NAMALWA (cell line): ENCODE measurements around the gene C1orf74.

Experiments used
- DNase-seq: peaks from one replicate; pipeline ENCODE4 v3.0.0-alpha.2; 2015; ENCODE audit warnings: low spot score

The C1orf74 gene

DNA sequence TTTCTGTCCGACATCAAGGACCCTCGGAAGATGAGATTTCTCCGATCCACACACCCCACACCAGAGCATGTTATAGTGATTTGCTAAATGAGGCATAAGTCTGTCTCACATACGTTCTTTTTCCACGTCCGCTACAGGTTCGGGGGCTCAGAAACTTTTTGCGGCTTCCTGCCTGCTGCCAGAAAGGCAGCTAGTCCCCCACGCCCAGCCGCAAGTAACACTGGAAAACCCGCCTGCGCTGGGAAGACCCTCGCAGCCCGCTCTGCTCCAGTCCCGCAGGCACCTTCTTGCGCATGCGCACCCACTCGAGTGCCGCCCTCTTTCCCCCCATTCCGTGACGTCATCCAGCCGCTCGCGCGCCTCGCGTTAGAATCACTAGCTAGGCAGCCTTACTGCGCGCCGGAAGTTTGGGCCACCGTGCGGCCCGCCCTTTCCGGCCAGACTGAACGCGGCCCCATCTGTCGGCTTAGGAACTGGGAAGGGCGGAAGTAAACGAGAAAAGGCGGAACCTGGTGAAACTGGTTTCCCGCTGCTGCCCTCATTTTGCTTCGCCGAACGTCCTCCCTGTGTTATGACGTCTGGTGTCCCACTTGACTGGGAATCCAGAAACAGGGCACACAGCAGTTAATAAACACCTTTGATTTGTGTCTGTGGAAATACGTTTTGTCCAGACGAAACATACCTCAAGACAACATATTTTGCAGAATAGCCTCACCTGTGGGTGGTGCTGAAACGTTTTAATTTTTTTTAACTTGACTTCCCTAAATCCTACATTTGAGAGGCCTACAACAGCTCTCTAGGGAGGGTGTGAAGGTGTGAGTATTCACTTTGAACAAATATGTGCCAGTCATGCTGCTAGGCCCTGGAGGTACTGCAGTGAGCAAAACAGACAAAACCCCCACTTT is at the start of gene C1orf74:
Gene C1orf74 (minus strand): TSS at position 295 of the 905 bp plus-strand sequence. CDS start 925 bp downstream, outside the sequence.
- DNase-seq: peak; percentile 98

DNA sequence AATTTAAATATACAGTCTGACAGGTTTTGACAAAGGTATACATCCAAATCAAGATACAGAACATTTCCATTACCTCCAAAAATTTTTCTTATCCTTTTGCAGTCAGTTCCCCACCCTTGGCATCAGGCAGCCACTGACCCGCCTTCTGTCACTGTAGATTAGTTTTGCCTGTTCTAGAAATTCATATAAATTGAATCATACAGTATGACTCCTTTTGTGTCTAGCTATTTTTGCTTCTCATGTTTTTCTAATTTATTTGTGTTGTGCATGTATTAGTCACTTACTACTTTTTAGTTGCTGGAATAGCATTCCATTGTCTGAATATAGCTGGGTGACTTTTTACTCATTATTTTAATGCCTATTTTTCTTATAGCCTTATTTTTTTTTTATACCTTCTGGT is 47.3 kb upstream of the C1orf74 start:
- DNase-seq: no peak

DNA sequence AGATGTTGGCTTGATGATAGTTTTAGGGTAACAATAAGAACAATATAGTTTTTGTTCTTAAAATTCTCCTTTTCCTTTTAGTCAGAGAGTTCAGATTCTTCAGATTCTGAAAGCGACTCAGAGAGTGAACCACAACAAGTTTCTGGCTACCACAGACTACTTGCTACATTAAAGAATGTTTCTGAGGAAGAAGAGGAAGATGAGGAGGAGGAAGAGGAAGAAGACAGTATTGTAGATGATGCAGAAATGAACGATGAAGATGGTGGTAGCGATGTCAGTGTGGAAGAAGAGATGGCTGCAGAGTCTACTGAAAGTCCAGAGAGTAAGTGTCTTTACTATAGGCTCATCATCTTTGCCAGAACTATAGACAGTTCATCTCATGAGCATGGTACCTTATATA is 46.4 kb upstream of the C1orf74 start:
- no peak for DNase-seq

DNA sequence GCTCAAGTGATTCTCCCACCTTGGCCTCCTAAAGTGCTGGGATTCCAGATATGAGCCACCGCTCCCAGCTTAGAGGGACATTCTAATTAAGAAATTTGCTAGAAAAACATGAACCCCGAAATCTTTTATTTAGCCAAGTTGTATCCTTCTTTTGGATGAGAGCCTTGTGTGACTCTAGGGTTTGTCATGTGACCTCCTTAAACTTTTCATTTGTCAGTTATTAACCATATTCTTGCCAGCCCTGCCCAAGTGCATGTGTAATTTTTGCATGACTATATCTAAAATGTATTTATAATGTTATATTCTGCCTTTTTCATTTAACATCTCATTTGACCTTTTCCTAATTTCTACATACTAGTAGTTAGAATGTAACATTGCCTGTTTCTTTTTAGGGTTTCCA is 45.4 kb upstream of the C1orf74 start:
- no peak for DNase-seq

GRCh38 chr1:209827384-209828262 is 43.3 kb upstream of the C1orf74 start, which contains the start of gene UTP25:
TSS of gene UTP25 (plus strand) at chr1:209827972. CDS start at chr1:209828064, 92 bp downstream.
- DNase-seq: peak; percentile 97

DNA sequence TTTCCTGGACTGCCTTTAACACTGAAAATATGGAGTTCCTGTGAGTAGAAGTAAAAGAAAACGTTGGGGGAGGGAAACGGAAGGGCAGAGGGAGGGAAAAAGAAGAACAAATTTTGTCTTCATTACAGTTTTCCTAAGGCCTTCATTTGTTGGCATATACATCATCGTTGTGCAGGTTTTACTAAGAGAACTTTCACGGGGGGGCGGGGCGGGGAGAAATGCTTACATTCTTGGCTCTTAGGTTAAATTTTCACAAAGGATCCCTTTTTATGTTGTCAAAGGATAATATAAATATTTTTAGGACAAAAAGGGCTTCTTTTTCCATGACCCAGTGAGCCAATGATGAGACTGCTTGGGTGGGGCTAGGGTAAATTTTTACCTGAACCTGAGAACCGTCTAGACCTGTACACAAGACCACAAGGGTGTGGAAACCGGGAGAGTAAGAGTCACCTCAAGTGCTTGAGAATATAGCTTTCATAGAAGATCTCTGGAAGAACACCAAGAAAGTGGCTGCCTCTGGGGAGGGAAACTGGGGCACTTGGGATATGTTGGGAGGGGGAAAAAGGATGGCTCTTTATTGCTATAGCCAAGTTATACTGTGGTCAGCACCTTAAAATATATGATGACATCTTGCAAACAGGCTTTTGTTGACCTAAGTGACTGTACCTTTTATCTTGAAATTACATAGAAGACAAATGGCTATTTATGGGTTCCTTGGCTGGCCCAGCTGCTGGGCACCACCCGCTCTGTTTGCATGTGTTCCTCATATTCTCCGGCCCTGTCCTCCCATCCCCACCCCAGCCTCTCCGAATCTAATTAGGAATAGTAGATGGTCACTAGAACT is 41.5 kb upstream of the C1orf74 start:
- no peak for DNase-seq

GRCh38 chr1:209823143-209824041 is 39.0 kb upstream of the C1orf74 start:
- peak; percentile 79 for DNase-seq

DNA sequence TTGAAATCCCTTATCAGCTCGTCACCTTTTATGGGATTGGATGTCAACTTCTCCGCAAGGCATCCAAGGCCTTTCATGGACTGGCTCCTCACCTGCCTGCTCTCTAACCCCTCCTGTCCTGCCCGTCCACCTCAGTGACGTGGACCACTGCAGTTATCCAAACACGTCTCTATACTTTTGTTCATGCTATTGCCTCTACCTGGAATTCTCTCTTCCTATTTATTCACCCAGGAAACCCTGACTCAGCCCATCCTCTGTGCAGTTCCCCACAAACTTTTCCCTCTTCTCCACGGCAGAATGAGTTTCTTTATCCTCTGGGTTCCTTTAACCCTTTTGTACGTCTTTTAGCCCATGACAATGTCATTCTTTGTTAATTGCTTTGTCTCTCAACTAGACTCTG is 38.3 kb upstream of the C1orf74 start:
- DNase-seq: no peak

DNA sequence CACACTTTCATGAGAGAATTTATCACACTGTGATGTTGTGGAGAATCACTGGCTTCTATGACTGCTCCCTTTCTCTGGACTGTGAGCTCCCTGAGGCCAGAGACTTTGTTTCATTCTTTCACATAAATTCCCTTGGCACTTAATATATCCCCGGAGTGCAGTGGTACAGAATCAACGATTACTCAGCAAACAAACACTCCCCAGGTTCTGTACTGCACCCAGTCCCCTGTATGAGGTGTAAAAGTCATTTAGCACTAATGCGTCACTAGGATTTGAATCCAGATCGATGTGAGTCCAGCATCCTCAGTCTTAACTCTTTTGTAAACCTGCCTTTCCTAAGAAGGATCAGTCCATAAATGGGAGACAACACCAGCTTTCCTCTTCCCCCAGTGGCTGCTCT is 36.6 kb upstream of the C1orf74 start:
- no peak for DNase-seq

DNA sequence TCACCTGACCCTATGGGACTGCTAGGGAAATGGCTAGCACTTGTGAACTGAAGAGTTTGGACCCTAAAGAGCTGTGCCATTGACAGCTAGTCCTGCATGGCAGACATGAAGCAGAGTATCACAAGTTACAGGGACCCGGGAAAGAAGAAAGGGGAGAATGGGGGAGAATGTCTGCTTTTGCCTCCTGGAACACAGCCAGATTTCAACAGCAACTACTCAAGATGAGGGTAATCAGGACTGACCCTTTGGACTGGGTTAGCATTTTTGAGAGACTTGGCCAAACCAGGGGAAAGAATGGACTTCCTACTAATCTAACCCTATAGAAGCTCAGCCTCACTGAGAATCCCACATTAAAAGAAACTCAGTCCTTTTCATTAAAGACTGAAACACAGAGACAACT is 34.7 kb upstream of the C1orf74 start:
- no peak for DNase-seq

GRCh38 chr1:209817691-209818090 is 33.3 kb upstream of the C1orf74 start:
- no peak for DNase-seq

- DNase-seq: no peak
Measured at GRCh38 chr1:209816923-209817322, 32.6 kb upstream of the C1orf74 start.

- DNase-seq: no peak
Measured at GRCh38 chr1:209815931-209816341, 31.6 kb upstream of the C1orf74 start.

GRCh38 chr1:209815490-209815889 is 31.1 kb upstream of the C1orf74 start:
- no peak for DNase-seq

DNA sequence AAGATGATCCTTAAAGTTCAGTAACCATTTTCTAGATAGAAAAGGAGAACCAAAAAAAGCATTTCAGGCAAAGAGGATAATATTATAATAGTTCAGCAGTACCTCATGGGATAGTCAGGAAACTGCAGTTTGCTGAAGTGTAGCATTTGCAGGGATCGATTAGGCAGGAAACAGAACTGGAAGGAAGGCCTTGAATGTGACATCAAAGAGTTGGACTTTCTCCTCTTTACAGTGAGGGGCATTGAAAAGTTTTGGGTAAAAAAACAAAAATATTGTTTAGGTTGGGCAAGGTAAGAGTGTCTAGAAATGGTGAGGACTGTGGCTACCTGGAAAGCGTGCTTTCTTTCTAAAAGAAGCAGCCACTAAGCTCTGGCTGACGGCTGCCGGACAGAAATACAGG is 29.5 kb upstream of the C1orf74 start:
- DNase-seq: no peak

GRCh38 chr1:209810783-209811182 is 26.4 kb upstream of the C1orf74 start:
- no peak for DNase-seq

- no peak for DNase-seq
Measured at GRCh38 chr1:209809611-209810010, 25.3 kb upstream of the C1orf74 start.

GRCh38 chr1:209808059-209808581 is 23.8 kb upstream of the C1orf74 start:
- no peak for DNase-seq

DNA sequence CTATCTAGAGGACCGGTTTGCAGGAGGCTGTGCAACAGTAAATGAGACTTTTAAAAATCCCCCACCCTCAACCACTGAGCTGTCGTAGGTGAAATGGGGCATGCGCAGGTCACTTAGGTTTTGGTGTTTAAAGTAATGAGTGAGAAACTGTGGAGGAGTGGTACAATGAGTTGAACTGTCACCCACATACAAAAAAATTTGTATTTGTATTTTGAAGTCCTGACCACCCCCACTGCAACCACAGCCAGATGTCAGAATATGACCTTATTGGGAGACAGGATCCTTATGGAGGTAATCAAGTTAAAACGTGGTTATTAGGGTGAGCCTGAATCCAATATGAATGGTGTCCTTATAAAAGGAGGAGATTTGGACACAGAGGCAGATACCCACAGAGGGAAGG is 23.1 kb upstream of the C1orf74 start:
- no peak for DNase-seq
